ENCODE measurements around the gene PTGS1.
"Not testable (repeated sequence)": the region's sequence is repeated elsewhere in the genome, so short reads cannot be mapped to it uniquely, and the experiment has no call there.

The PTGS1 gene

GRCh38 chr9:122401896-122402295 lies 31.1 kb downstream of the PTGS1 start:
- no peak for DNase-seq

GRCh38 chr9:122402403-122402871 lies 31.6 kb downstream of the PTGS1 start:
- no peak for DNase-seq

- DNase-seq, result no peak
Measured at GRCh38 chr9:122402874-122403273, 32.0 kb downstream of the PTGS1 start.

GRCh38 chr9:122403381-122404000 lies 32.7 kb downstream of the PTGS1 start:
- DNase-seq, result no peak

GRCh38 chr9:122405304-122406069 lies 34.7 kb downstream of the PTGS1 start:
- DNase-seq, result not testable (repeated sequence)

- no peak for DNase-seq
Measured at GRCh38 chr9:122406070-122406890, 35.5 kb downstream of the PTGS1 start.

GRCh38 chr9:122414108-122414507 lies 43.3 kb downstream of the PTGS1 start:
- not testable (repeated sequence) for DNase-seq

- DNase-seq, result no peak
Measured at GRCh38 chr9:122418016-122418415, 47.2 kb downstream of the PTGS1 start.

GRCh38 chr9:122420315-122420714 lies 49.5 kb downstream of the PTGS1 start:
- no peak for DNase-seq

- no peak for DNase-seq
Measured at GRCh38 chr9:122425087-122425486, 54.3 kb downstream of the PTGS1 start.

GRCh38 chr9:122426723-122427122 lies 55.9 kb downstream of the PTGS1 start:
- DNase-seq, result no peak

- DNase-seq, result no peak
Measured at GRCh38 chr9:122442568-122442967, 71.7 kb downstream of the PTGS1 start.

- no peak for DNase-seq
Measured at GRCh38 chr9:122444041-122444733, 73.4 kb downstream of the PTGS1 start.

All from activated CD4-positive, alpha-beta T cell treated with anti-CD3 and anti-CD28 coated beads, Interleukin-2, amount 50 U/mL, for 1 hour (primary cell).